ENCODE measurements around the gene SAXO1.

GRCh38 chr9:18923671-18924430 is 109.2 kb downstream of the SAXO1 start:
- TF ChIP-seq POLR2AphosphoS5 (IDR thresholded peaks at IDR 0.05; ENCODE audit: low read depth, low read length) = no peak
- TF ChIP-seq POLR2A (IDR thresholded peaks at IDR 0.05; ENCODE audit: low read depth, low read length) = no peak

Measured in GM12892 (cell line).